OCI-LY1 (cell line): ENCODE data around the gene SLC45A1.

Experiments
- H2AFZ ChIP-seq: fragments of 200-600 bp; sonication (generic), shearing (Covaris generic); 2 replicates; pipeline ENCODE4 v1.6.0; 2014; ENCODE audit warnings: antibody characterized with exemption, mild to moderate bottlenecking, low read length
- H3F3A ChIP-seq: fragments of 200-600 bp; sonication (generic), shearing (Covaris generic); 2 replicates; pipeline ENCODE4 v1.6.0; 2014; ENCODE audit warnings: mild to moderate bottlenecking, antibody characterized with exemption, low read length, moderate library complexity; ENCODE audit not compliant: insufficient read depth
- H3K27ac ChIP-seq: fragments of 200-600 bp; sonication (generic); 2 replicates; pipeline ENCODE4 v1.5.1; 2014; ENCODE audit warnings: low read length, mixed run types, mild to moderate bottlenecking, low read depth; ENCODE audit not compliant: poor library complexity, severe bottlenecking
- H3K27me3 ChIP-seq: fragments of 200-600 bp; sonication (generic); 2 replicates; pipeline ENCODE4 v1.6.0; 2014; ENCODE audit warnings: antibody characterized with exemption, mild to moderate bottlenecking, low read length, moderate library complexity; ENCODE audit not compliant: insufficient read depth
- H3K36me3 ChIP-seq: fragments of 200-600 bp; sonication (generic); 2 replicates; pipeline ENCODE4 v1.6.1; 2014; ENCODE audit warnings: mild to moderate bottlenecking, antibody characterized with exemption, low read length, moderate library complexity, mixed read lengths; ENCODE audit not compliant: insufficient read depth
- H3K4me1 ChIP-seq: fragments of 200-600 bp; sonication (generic); 2 replicates; pipeline ENCODE4 v1.5.1; 2014; ENCODE audit warnings: mild to moderate bottlenecking, low read length, moderate library complexity; ENCODE audit not compliant: insufficient read depth, severe bottlenecking
- H3K4me2 ChIP-seq: fragments of 200-600 bp; sonication (generic), shearing (Covaris generic); 2 replicates; pipeline ENCODE4 v1.6.1; 2014; ENCODE audit warnings: low read length
- H3K4me3 ChIP-seq: fragments of 200-600 bp; sonication (generic); 2 replicates; pipeline ENCODE4 v1.5.1; 2014; ENCODE audit warnings: low read length, low read depth, mild to moderate bottlenecking, mixed read lengths; ENCODE audit not compliant: poor library complexity, severe bottlenecking
- H3K79me2 ChIP-seq: fragments of 200-600 bp; shearing (Covaris generic); 2 replicates; pipeline ENCODE4 v1.6.1; 2016; ENCODE audit warnings: mixed run types, low read length, mixed read lengths; ENCODE audit not compliant: insufficient read depth
- H3K9ac ChIP-seq: fragments of 200-600 bp; sonication (generic), shearing (Covaris generic); 2 replicates; pipeline ENCODE4 v1.6.1; 2014; ENCODE audit warnings: mild to moderate bottlenecking, low read length, mixed read lengths
- H3K9me2 ChIP-seq: fragments of 200-600 bp; sonication (generic), shearing (Covaris generic); 2 replicates; pipeline ENCODE4 v1.6.1; 2014; ENCODE audit warnings: low read depth, mild to moderate bottlenecking, low read length, mixed read lengths
- H3K9me3 ChIP-seq: fragments of 200-600 bp; shearing (Covaris generic); 2 replicates; pipeline ENCODE4 v1.6.1; 2014; ENCODE audit warnings: low read length, mixed read lengths
- H4K20me1 ChIP-seq: fragments of 200-600 bp; sonication (generic), shearing (Covaris generic); 2 replicates; pipeline ENCODE4 v1.6.0; 2016; ENCODE audit warnings: mild to moderate bottlenecking, low read length; ENCODE audit not compliant: insufficient read depth
- CTCF ChIP-seq: fragments of 200-600 bp; sonication (generic), shearing (Covaris generic); IDR thresholded peaks from 2 replicates; pipeline ENCODE4 v1.5.1; 2017; ENCODE audit warnings: mild to moderate bottlenecking, antibody characterized with exemption, low read length, moderate library complexity, mixed read lengths
- EZH2 ChIP-seq: fragments of 200-600 bp; sonication (generic), shearing (Covaris generic); IDR thresholded peaks from 2 replicates; pipeline ENCODE4 v1.8.0; 2017; ENCODE audit warnings: borderline replicate concordance, mixed run types, mild to moderate bottlenecking, antibody characterized with exemption, low read length, moderate library complexity, mixed read lengths

SLC45A1 gene

GRCh38 chr1:8358241-8358896 is 40.5 kb downstream of the SLC45A1 start:
- Histone ChIP-seq H3F3A (peaks cover under 1% of the 10 kb centered on the region; the same call in 1 of the 2 replicates), H3K27me3 (no peaks in the 10 kb centered on the region), H3K36me3 (peaks cover 95% of the 10 kb centered on the region), H3K4me3 (no peak overlapping the region), H4K20me1 (no peaks in the 10 kb centered on the region), H3K9me2 (no peaks in the 10 kb centered on the region), H3K9ac (no peak overlapping the region), H3K27ac (no peak overlapping the region), H3K9me3 (no peaks in the 10 kb centered on the region), H3K79me2 (no peaks in the 10 kb centered on the region), H3K4me1 (no peaks in the 10 kb centered on the region), H2AFZ (no peak overlapping the region), H3K4me2 (no peak overlapping the region)
- TF ChIP-seq CTCF: no peak
- TF ChIP-seq EZH2: no peak

- TF ChIP-seq CTCF: peak; percentile 11; the same call in 1 of the 2 replicates
- TF ChIP-seq EZH2: no peak
- H3K36me3 ChIP-seq: peaks cover 95% of the 10 kb centered on the region
Measured at GRCh38 chr1:8358897-8359616, 41.1 kb downstream of the SLC45A1 start.

GRCh38 chr1:8359617-8360481 is 41.9 kb downstream of the SLC45A1 start:
- H3K36me3 ChIP-seq: peaks cover 96% of the 10 kb centered on the region
- H3K27ac ChIP-seq: no peak overlapping the region
- no peaks in the 10 kb centered on the region for H3F3A ChIP-seq
- H3K79me2 ChIP-seq: no peaks in the 10 kb centered on the region
- no peaks in the 10 kb centered on the region for H4K20me1 ChIP-seq
- H2AFZ ChIP-seq: no peak overlapping the region
- no peak overlapping the region for H3K4me3 ChIP-seq
- no peaks in the 10 kb centered on the region for H3K27me3 ChIP-seq
- H3K9me2 ChIP-seq: no peaks in the 10 kb centered on the region
- H3K9me3 ChIP-seq: no peaks in the 10 kb centered on the region
- no peak for TF ChIP-seq CTCF
- TF ChIP-seq EZH2: no peak
- H3K9ac ChIP-seq: no peak overlapping the region
- H3K4me2 ChIP-seq: no peak overlapping the region
- no peaks in the 10 kb centered on the region for H3K4me1 ChIP-seq

More at GRCh38 chr1:8358897-8359616, 41.1 kb downstream of the SLC45A1 start:
- Histone ChIP-seq H3K79me2 (no peaks in the 10 kb centered on the region), H3K4me3 (no peak overlapping the region), H3K27me3 (no peaks in the 10 kb centered on the region), H3K9ac (no peak overlapping the region), H3K27ac (no peak overlapping the region), H4K20me1 (no peaks in the 10 kb centered on the region), H3K9me2 (no peaks in the 10 kb centered on the region), H3K4me2 (no peak overlapping the region), H3F3A (no peaks in the 10 kb centered on the region), H3K4me1 (no peaks in the 10 kb centered on the region), H2AFZ (no peak overlapping the region), H3K9me3 (no peaks in the 10 kb centered on the region)
